ENCODE data around the gene TAF4B. TPM values are rescaled to one million over a fixed set of nuclear protein-coding genes. Genes with fewer than 3 reads are reported as not detected.
"Not testable (repeated sequence)": the region's sequence is repeated elsewhere in the genome, so short reads cannot be mapped to it uniquely, and the experiment has no call there.

TAF4B gene
- total and polyA plus RNA-seq, 4 donors: 0.10 to 4.3 (median 0.30) TPM

DNA sequence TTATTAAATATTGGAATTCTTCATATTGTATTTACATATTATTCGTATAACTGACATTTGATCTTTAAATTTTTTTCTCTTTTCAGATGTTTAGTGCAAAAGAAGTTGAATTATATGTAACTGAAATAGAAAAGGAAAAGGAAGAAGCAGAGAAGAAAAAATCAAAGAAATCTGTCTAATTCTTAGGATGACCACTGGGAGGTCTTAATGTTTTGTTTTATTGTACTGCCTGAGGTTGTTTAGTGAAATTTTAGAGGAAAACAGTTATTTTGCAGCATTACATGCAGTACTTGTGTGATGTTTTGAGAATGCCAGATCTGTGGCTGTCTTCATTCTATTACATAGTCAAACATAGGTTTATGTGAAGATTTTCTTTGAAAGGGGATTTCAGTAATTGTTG is 34.0 kb upstream of the TAF4B start:
- Histone ChIP-seq H3K4me1 (ENCODE audit: control insufficient read depth in 4 of 4, insufficient read depth in 4 of 4, low read length in 3 of 4) (no peaks in the 10 kb centered on the region), H3K27ac (ENCODE audit: low read depth in 1 of 2, low read length in 2 of 2) (no peak overlapping the region), H3K9me3 (ENCODE audit: control insufficient read depth in 4 of 4, low read length in 3 of 4) (no peaks in the 10 kb centered on the region), H3K4me3 (ENCODE audit: low read depth in 1 of 3, low read length in 3 of 3) (no peak overlapping the region), H3K36me3 (ENCODE audit: control insufficient read depth in 4 of 4, insufficient read depth in 3 of 4, low read depth in 1 of 4, low read length in 3 of 4) (no peaks in the 10 kb centered on the region), H3K27me3 (ENCODE audit: control insufficient read depth in 4 of 4, insufficient read depth in 4 of 4, low read length in 3 of 4) (no peaks in the 10 kb centered on the region), H3K9ac (ENCODE audit: low read depth in 1 of 2, low read length in 2 of 2) (no peak overlapping the region)
- no peak for DNase-seq (ENCODE audit: low spot score)
- TF ChIP-seq, protein P1, sequence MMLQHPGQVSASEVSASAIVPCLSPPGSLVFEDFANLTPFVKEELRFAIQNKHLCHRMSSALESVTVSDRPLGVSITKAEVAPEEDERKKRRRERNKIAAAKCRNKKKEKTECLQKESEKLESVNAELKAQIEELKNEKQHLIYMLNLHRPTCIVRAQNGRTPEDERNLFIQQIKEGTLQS (IDR thresholded peaks at IDR 0.05): no peak
- TF ChIP-seq, protein P2, sequence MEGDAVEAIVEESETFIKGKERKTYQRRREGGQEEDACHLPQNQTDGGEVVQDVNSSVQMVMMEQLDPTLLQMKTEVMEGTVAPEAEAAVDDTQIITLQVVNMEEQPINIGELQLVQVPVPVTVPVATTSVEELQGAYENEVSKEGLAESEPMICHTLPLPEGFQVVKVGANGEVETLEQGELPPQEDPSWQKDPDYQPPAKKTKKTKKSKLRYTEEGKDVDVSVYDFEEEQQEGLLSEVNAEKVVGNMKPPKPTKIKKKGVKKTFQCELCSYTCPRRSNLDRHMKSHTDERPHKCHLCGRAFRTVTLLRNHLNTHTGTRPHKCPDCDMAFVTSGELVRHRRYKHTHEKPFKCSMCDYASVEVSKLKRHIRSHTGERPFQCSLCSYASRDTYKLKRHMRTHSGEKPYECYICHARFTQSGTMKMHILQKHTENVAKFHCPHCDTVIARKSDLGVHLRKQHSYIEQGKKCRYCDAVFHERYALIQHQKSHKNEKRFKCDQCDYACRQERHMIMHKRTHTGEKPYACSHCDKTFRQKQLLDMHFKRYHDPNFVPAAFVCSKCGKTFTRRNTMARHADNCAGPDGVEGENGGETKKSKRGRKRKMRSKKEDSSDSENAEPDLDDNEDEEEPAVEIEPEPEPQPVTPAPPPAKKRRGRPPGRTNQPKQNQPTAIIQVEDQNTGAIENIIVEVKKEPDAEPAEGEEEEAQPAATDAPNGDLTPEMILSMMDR (IDR thresholded peaks at IDR 0.05; ENCODE audit: low read depth, low read length, missing input control): no peak
- TF ChIP-seq YY1 (IDR thresholded peaks at IDR 0.05): no peak
- TF ChIP-seq, protein P3, sequence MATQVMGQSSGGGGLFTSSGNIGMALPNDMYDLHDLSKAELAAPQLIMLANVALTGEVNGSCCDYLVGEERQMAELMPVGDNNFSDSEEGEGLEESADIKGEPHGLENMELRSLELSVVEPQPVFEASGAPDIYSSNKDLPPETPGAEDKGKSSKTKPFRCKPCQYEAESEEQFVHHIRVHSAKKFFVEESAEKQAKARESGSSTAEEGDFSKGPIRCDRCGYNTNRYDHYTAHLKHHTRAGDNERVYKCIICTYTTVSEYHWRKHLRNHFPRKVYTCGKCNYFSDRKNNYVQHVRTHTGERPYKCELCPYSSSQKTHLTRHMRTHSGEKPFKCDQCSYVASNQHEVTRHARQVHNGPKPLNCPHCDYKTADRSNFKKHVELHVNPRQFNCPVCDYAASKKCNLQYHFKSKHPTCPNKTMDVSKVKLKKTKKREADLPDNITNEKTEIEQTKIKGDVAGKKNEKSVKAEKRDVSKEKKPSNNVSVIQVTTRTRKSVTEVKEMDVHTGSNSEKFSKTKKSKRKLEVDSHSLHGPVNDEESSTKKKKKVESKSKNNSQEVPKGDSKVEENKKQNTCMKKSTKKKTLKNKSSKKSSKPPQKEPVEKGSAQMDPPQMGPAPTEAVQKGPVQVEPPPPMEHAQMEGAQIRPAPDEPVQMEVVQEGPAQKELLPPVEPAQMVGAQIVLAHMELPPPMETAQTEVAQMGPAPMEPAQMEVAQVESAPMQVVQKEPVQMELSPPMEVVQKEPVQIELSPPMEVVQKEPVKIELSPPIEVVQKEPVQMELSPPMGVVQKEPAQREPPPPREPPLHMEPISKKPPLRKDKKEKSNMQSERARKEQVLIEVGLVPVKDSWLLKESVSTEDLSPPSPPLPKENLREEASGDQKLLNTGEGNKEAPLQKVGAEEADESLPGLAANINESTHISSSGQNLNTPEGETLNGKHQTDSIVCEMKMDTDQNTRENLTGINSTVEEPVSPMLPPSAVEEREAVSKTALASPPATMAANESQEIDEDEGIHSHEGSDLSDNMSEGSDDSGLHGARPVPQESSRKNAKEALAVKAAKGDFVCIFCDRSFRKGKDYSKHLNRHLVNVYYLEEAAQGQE (IDR thresholded peaks at IDR 0.05): no peak
- 64% methylated on average over 1 of the region's 1 CpG for WGBS

DNA sequence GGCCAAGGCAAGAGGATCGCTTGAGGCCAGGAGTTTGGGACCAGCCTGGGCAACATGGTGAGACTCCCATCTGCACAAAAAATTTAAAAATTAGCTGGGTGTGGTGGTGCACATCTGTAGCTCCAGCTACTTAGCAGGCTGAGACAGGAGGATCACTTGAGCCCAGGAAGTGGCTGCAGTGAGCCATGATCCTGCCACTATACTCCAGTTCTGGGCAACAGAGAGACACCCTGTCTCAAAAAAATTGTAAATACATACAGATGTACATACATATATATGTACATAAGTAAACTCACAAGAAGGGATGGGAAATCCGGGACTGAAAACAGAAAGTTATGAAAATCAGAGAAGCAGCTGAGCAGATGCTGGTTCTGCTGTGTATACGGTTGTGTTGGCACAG is 29.6 kb upstream of the TAF4B start:
- WGBS: 91% methylated on average over 3 of the region's 3 CpGs
- Histone ChIP-seq H3K27ac (ENCODE audit: low read depth in 1 of 2, low read length in 2 of 2) (no peak overlapping the region), H3K4me3 (ENCODE audit: low read depth in 1 of 3, low read length in 3 of 3) (no peak overlapping the region), H3K9ac (ENCODE audit: low read depth in 1 of 2, low read length in 2 of 2) (no peak overlapping the region), H3K4me1 (ENCODE audit: control insufficient read depth in 4 of 4, insufficient read depth in 4 of 4, low read length in 3 of 4) (no peaks in the 10 kb centered on the region), H3K27me3 (ENCODE audit: control insufficient read depth in 4 of 4, insufficient read depth in 4 of 4, low read length in 3 of 4) (no peaks in the 10 kb centered on the region), H3K9me3 (ENCODE audit: control insufficient read depth in 4 of 4, low read length in 3 of 4) (no peaks in the 10 kb centered on the region), H3K36me3 (ENCODE audit: control insufficient read depth in 4 of 4, insufficient read depth in 3 of 4, low read depth in 1 of 4, low read length in 3 of 4) (no peaks in the 10 kb centered on the region)
- TF ChIP-seq, protein P2 (IDR thresholded peaks at IDR 0.05; ENCODE audit: low read depth, low read length, missing input control): no peak
- TF ChIP-seq, protein P1 (IDR thresholded peaks at IDR 0.05): no peak
- TF ChIP-seq JUND (IDR thresholded peaks at IDR 0.05) (no peak), YY1 (IDR thresholded peaks at IDR 0.05) (no peak), FOXA1 (IDR thresholded peaks at IDR 0.05) (no peak), RAD21 (IDR thresholded peaks at IDR 0.05) (no peak), TAF1 (conservative IDR thresholded peaks at IDR 0.05) (no peak), HNF4A (conservative IDR thresholded peaks at IDR 0.05) (no peak)
- TF ChIP-seq, protein P4, sequence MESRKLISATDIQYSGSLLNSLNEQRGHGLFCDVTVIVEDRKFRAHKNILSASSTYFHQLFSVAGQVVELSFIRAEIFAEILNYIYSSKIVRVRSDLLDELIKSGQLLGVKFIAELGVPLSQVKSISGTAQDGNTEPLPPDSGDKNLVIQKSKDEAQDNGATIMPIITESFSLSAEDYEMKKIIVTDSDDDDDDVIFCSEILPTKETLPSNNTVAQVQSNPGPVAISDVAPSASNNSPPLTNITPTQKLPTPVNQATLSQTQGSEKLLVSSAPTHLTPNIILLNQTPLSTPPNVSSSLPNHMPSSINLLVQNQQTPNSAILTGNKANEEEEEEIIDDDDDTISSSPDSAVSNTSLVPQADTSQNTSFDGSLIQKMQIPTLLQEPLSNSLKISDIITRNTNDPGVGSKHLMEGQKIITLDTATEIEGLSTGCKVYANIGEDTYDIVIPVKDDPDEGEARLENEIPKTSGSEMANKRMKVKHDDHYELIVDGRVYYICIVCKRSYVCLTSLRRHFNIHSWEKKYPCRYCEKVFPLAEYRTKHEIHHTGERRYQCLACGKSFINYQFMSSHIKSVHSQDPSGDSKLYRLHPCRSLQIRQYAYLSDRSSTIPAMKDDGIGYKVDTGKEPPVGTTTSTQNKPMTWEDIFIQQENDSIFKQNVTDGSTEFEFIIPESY (IDR thresholded peaks at IDR 0.05): no peak
- DNase-seq (ENCODE audit: low spot score): no peak

DNA sequence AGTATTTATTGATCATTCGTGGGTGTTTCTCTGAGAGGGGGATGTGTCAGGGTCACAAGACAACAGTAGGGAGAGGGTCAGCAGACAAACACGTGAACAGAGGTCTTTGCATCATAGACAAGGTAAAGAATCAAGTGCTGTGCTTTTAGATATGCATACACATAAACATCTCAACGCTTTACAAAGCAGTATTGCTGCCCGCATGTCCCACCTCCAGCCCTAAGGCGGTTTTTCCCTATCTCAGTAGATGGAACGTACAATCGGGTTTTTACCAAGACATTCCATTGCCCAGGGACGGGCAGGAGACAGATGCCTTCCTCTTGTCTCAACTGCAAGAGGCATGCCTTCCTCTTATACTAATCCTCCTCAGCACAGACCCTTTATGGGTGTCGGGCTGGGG is 24.2 kb upstream of the TAF4B start:
- H3K4me1 ChIP-seq (ENCODE audit: control insufficient read depth in 4 of 4, insufficient read depth in 4 of 4, low read length in 3 of 4); H3K36me3 ChIP-seq (ENCODE audit: control insufficient read depth in 4 of 4, insufficient read depth in 3 of 4, low read depth in 1 of 4, low read length in 3 of 4); H3K27me3 ChIP-seq (ENCODE audit: control insufficient read depth in 4 of 4, insufficient read depth in 4 of 4, low read length in 3 of 4); H3K4me3 ChIP-seq (ENCODE audit: low read depth in 1 of 3, low read length in 3 of 3); H3K9ac ChIP-seq (ENCODE audit: low read depth in 1 of 2, low read length in 2 of 2); H3K9me3 ChIP-seq (ENCODE audit: control insufficient read depth in 4 of 4, low read length in 3 of 4); H3K27ac ChIP-seq (ENCODE audit: low read depth in 1 of 2, low read length in 2 of 2); DNase-seq (ENCODE audit: low spot score): not testable (repeated sequence)
- 78% methylated on average over 8 of the region's 9 CpGs for WGBS
